Activated CD4-positive, alpha-beta T cell treated with anti-CD3 and anti-CD28 coated beads, Interleukin-2, Interleukin-6, amounts not matched to agents 100 ng/mL and 50 ng/mL, durations not matched to agents 16 hours and 8 hours (primary cell): ENCODE results near the gene UPK3A.

Experiments used
- DNase-seq: peaks from one replicate; pipeline ENCODE4 v3.0.0-alpha.2; 2020

Gene UPK3A

DNA sequence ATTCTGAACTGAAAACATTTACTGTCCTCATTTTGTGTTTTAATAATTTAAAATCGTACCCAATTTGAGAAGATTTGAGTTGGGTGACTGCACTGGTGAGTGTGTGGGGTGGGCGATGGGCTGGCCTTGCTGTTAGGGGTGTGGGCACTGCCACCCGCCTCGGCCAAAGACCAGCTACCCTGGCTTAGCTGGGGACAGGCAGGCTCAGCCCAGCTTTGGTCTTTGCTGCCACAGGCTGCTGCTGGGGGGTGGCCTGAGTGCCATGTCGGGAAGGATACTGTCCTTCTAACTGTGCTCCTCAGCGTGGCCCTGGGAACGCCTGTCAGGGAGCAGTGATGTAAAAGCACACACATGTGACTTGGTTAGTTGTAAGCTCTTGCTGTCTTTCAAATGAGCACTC lies 47.3 kb downstream of the UPK3A start:
- no peak for DNase-seq

- DNase-seq: no peak
Observed at GRCh38 chr22:45334068-45334467, 49.3 kb downstream of the UPK3A start.

- no peak for DNase-seq
Observed at GRCh38 chr22:45334528-45334927, 49.8 kb downstream of the UPK3A start.

GRCh38 chr22:45335021-45335818 lies 50.5 kb downstream of the UPK3A start:
- no peak for DNase-seq

GRCh38 chr22:45335854-45336522 lies 51.2 kb downstream of the UPK3A start:
- no peak for DNase-seq

- no peak for DNase-seq
Observed at GRCh38 chr22:45336971-45337431, 52.3 kb downstream of the UPK3A start.

GRCh38 chr22:45337536-45337935 lies 52.8 kb downstream of the UPK3A start:
- DNase-seq: no peak

DNA sequence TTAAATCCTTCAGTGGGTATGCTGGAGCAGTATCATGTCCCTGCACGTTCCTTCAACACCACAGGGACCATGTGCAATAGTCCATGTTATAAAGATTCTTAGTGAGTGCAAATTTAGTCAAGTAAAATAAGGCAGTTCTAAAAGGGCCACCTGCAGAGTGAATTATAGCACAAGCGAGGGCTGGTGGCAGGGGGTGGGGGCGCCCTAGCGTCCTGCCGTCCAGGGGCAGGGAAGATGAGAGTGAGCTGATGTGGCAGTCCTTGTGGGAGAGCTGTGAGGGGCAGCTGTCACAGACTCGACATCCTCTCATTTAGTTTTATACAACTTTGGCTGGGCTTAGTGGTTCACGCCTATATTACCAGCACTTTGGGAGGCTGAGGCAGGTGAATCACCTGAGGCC lies 54.0 kb downstream of the UPK3A start:
- no peak for DNase-seq

DNA sequence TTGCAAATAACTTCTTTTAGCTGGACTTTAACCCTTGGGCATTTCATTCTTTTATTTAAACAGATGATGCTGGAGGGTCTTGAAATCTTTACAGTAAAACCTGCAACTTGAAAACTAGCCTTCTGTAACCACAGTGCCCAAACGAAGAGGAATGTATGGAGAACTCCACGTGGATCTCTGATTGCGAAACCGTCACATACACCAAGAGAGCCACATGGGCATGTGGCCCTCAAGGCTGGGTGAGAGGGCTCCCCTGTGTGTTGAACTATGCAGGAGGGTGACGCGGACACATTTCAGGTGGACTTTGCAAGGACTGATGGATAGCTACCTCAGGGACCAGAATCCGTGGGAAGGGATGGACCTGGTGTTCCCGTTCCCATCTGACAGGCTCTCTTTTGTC lies 55.6 kb downstream of the UPK3A start:
- DNase-seq: no peak

GRCh38 chr22:45341498-45341897 lies 56.7 kb downstream of the UPK3A start:
- peak; percentile 31 for DNase-seq

- no peak for DNase-seq
Observed at GRCh38 chr22:45343143-45343542, 58.4 kb downstream of the UPK3A start.

GRCh38 chr22:45344334-45344733 lies 59.6 kb downstream of the UPK3A start:
- no peak for DNase-seq
